GM12873 (cell line): ENCODE results near the gene TM4SF4.

ENCODE experiments used
- CTCF ChIP-seq: IDR thresholded peaks from 2 replicates; pipeline ENCODE4 v1.5.1; 2012; ENCODE audit warnings: low read depth, mild to moderate bottlenecking, moderate library complexity, low read length, control low read depth; ENCODE audit not compliant: insufficient read depth; ENCODE audit errors: missing control alignments

The TM4SF4 gene

GRCh38 chr3:149437286-149437685 lies 37.2 kb upstream of the TM4SF4 start:
- no peak for TF ChIP-seq CTCF

GRCh38 chr3:149437710-149438109 lies 36.8 kb upstream of the TM4SF4 start:
- no peak for TF ChIP-seq CTCF

- TF ChIP-seq CTCF = no peak
These were observed 35.5 kb upstream of the TM4SF4 start for GRCh38 chr3:149438981-149439380.

GRCh38 chr3:149441642-149442041 lies 32.9 kb upstream of the TM4SF4 start:
- no peak for TF ChIP-seq CTCF

GRCh38 chr3:149442043-149442442 lies 32.5 kb upstream of the TM4SF4 start:
- TF ChIP-seq CTCF = no peak

GRCh38 chr3:149442851-149443544 lies 31.5 kb upstream of the TM4SF4 start:
- TF ChIP-seq CTCF = no peak

GRCh38 chr3:149443545-149443912 lies 31.0 kb upstream of the TM4SF4 start:
- no peak for TF ChIP-seq CTCF
